Activated naive CD8-positive, alpha-beta T cell (primary cell): ENCODE results near the gene MED14.

Experiments
- H3K27ac Mint-ChIP-seq: one replicate; pipeline ENCODE4 v1.8.0; 2021; ENCODE audit warnings: mixed read lengths
- H3K27me3 Mint-ChIP-seq: one replicate; pipeline ENCODE4 v1.8.0; 2021; ENCODE audit warnings: mixed read lengths
- H3K36me3 Mint-ChIP-seq: one replicate; pipeline ENCODE4 v1.8.0; 2021; ENCODE audit warnings: mixed read lengths
- H3K4me1 Mint-ChIP-seq: one replicate; pipeline ENCODE4 v1.8.0; 2021; ENCODE audit warnings: low read depth, mixed read lengths
- H3K4me3 Mint-ChIP-seq: one replicate; pipeline ENCODE4 v1.8.0; 2021; ENCODE audit warnings: mild to moderate bottlenecking, mixed read lengths
- H3K9me3 Mint-ChIP-seq: one replicate; pipeline ENCODE4 v1.8.0; 2021; ENCODE audit warnings: low read depth, mixed read lengths

The MED14 gene

DNA sequence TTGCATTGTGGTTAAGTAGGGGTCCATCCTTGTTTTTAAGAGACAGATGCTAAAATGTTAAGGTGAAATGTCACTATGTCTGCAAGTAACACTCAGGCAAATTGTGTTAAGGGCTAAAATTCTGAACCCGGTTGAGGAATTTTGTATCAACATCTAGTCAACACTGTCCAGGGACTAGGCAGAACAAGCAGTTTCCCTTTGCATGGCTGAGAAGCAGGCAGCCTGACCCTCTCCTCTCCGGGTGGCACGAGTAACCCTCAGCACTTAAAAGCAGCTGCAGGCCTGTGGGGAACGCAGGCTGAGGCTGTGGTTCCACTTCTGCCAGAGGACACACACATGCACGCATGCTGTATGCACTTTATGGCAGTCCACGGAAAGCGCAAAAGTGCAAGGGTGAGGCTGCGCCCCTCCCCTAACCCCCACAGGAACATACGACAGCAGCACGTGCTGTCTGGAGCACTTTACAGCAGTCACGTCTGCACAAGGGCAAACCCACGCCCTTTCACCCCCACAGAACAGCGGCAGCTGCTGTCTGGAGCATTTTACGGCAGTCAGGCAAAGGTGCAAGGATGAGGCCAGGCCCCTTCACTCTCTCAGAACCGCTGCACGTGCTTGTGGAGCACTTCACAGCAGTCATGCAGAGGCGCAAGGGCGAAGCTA, 112.7 kb downstream of the MED14 start:
- Mint-ChIP-seq H3K27me3 (no peaks in the 10 kb centered on the region), H3K36me3 (no peaks in the 10 kb centered on the region), H3K27ac (no peak overlapping the region), H3K4me3 (no peak overlapping the region), H3K9me3 (no peaks in the 10 kb centered on the region), H3K4me1 (no peaks in the 10 kb centered on the region)

GRCh38 chrX:40617566-40617965, 117.8 kb downstream of the MED14 start:
- no peaks in the 10 kb centered on the region for H3K9me3 Mint-ChIP-seq
- no peak overlapping the region for H3K27ac Mint-ChIP-seq
- H3K4me3 Mint-ChIP-seq, result no peak overlapping the region
- H3K36me3 Mint-ChIP-seq, result no peaks in the 10 kb centered on the region
- H3K4me1 Mint-ChIP-seq, result no peaks in the 10 kb centered on the region
- H3K27me3 Mint-ChIP-seq, result no peaks in the 10 kb centered on the region

DNA sequence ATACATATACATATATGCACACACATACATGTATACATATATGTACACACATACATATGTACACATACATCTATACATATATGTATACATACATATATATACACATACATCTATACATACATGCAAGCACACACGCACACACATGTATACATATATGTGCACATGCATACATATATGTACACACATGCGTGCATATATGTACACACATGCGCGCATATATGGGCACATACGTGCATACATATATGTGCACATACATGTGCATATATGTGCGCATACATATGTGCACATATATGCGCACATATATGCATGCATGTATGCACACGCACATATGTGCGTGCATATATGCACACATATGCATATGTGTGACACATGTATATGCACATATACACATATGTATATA, 119.4 kb downstream of the MED14 start:
- no peaks in the 10 kb centered on the region for H3K36me3 Mint-ChIP-seq
- H3K9me3 Mint-ChIP-seq, result no peaks in the 10 kb centered on the region
- no peaks in the 10 kb centered on the region for H3K27me3 Mint-ChIP-seq
- H3K27ac Mint-ChIP-seq, result no peak overlapping the region
- no peaks in the 10 kb centered on the region for H3K4me1 Mint-ChIP-seq
- H3K4me3 Mint-ChIP-seq, result no peak overlapping the region

DNA sequence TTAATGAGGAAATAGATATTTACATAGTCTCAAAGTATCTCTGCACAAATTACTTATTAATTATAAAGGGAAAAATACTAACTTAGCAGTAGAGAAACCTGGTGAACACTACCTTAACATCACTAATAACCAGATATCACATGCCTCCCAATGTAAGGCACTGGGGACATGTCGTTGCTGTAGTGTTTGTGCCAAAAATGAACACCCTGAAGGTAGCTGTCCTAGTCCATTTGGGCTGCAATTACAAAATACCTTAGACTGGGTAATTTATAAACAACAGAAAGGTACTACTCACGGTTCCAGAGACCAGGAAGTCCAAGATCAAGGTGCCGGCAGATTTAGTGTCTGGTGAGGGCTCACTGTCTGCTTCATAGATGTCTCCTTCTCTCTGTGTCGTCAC, 122.8 kb downstream of the MED14 start:
- Mint-ChIP-seq H3K4me3 (no peak overlapping the region), H3K9me3 (no peaks in the 10 kb centered on the region), H3K27ac (no peak overlapping the region), H3K4me1 (no peaks in the 10 kb centered on the region), H3K36me3 (no peaks in the 10 kb centered on the region), H3K27me3 (no peaks in the 10 kb centered on the region)

- Mint-ChIP-seq H3K36me3 (no peaks in the 10 kb centered on the region), H3K27me3 (no peaks in the 10 kb centered on the region), H3K4me3 (no peak overlapping the region), H3K9me3 (no peaks in the 10 kb centered on the region), H3K4me1 (no peaks in the 10 kb centered on the region), H3K27ac (no peak overlapping the region)
Observed at GRCh38 chrX:40607381-40607780, 128.0 kb downstream of the MED14 start.

DNA sequence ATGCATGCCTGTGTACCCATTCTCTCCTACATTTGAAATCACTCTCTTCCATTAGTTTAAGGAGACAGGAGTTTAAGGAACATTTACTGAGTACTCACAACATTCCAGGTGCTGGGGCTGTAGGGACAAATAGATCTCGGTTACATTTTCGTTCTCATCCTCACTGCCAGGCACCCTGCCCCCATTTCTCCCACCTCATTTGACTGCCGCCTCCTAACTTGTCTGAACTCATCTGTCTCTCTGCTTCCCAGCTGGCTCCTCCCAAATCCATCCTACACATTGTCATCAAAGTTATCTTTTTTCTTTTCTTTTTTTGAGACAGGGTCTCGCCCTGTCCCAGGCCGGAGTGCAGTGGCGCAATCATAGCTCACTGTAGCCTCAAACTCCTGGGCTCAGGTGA, 131.9 kb downstream of the MED14 start:
- H3K36me3 Mint-ChIP-seq, result no peaks in the 10 kb centered on the region
- H3K9me3 Mint-ChIP-seq, result no peaks in the 10 kb centered on the region
- H3K4me1 Mint-ChIP-seq, result no peaks in the 10 kb centered on the region
- H3K27ac Mint-ChIP-seq, result peak overlapping the region; percentile 34
- no peak overlapping the region for H3K4me3 Mint-ChIP-seq
- no peaks in the 10 kb centered on the region for H3K27me3 Mint-ChIP-seq
